Adrenal gland (tissue), 12 donors: ENCODE data around the gene CAMK2A. TPM values are rescaled to one million over a fixed set of nuclear protein-coding genes. Genes with fewer than 3 reads are reported as not detected.

Experiments used
- DNase-seq, 7 donors: peaks; one replicate each; pipeline ENCODE4 v3.0.0-alpha.2; 2019 to 2020
- H3K27ac ChIP-seq, 5 donors: fragments of 200-600 bp; sonication (generic) in 4 of 5; 1 replicate in 3 of 5; 2 replicates in 2 of 5; pipeline versions ENCODE4 v1.5.1 to v1.8.0; 2016 to 2020; ENCODE audit warnings: mild to moderate bottlenecking in 1 of 5
- H3K27me3 ChIP-seq: fragments of 200-600 bp; 2 replicates; pipeline ENCODE4 v1.8.0; 2021
- H3K36me3 ChIP-seq, 2 donors: fragments of 200-600 bp; replicated peaks in 1 of 2; 1 replicate in 1 of 2; 2 replicates in 1 of 2; pipeline versions ENCODE4 v1.5.1 to v1.8.0; 2018 to 2022
- H3K4me1 ChIP-seq, 2 donors: fragments of 200-600 bp; replicated peaks in 1 of 2; 1 replicate in 1 of 2; 2 replicates in 1 of 2; pipeline versions ENCODE4 v1.5.1 to v1.8.0; 2018 to 2021
- H3K4me3 ChIP-seq, 4 donors: fragments of 200-600 bp; sonication (generic) in 3 of 4; one replicate each; pipeline ENCODE4 v1.5.1; 2016 to 2018
- H3K9me3 ChIP-seq, 3 donors: fragments of 200-600 bp; sonication (generic) in 1 of 3; replicated peaks in 1 of 3; 1 replicate in 2 of 3; 2 replicates in 1 of 3; pipeline versions ENCODE4 v1.5.1 to v1.8.0; 2016 to 2021
- POLR2A ChIP-seq, 2 donors: fragments of 450-650 bp; IDR thresholded peaks; one replicate each; pipeline ENCODE4 v1.6.1; 2017; ENCODE audit warnings: antibody characterized with exemption in 2 of 2, mild to moderate bottlenecking in 2 of 2, moderate library complexity in 1 of 2
- WGBS, 4 donors: extraction: QIAGEN DNeasy Blood & Tissue Kit in 2 of 4; methylation state at CpG; one replicate each; pipeline versions ENCODE4 v1.1.5 to v1.1.7; 2013 to 2017; 5-methylcytosine and 5-hydroxymethylcytosine counted together
- intact Hi-C, 2 donors: fragments of 100-400 bp; cut with DNase I; formaldehyde crosslinking; loops; one replicate each; pipeline versions ENCODE4 v1.14.1 to v1.15.0; 2022 to 2023
- polyA plus RNA-seq, 3 donors: library from polyadenylated mRNA; stranded (reverse); fragments of 200-250 nt in 2 of 3; fragments of 350-450 nt in 1 of 3; fragmentation: Illumina TruSeq in 1 of 3; extraction: RNeasy Lipid Tissue Mini Kit (QIAGEN cat#74804) in 1 of 3; gene quantifications; one replicate each; pipeline ENCODE4 v1.2.3, GENCODE V29; 2013 to 2014
- total RNA-seq, 9 donors: library from RNA; depleted of rRNA in 4 of 9; stranded (reverse); fragments of >200 nt in 4 of 9; fragments of 120-200 nt in 1 of 9; fragmentation: NEBNext Ultra II Directional in 1 of 9; extraction: Animal tissue kit (Norgen Biotek cat#: 25700) in 1 of 9; gene quantifications; one replicate each; pipeline versions ENCODE4 v1.1.0 to v1.2.4, GENCODE V29; 2013 to 2023
- TF ChIP-seq, protein P1 (sequence below), 6 experiments: fragments of 450-650 bp in 4 of 6; fragments of 200-600 bp in 2 of 6; sonication (generic) in 1 of 6; IDR thresholded peaks; 1 replicate in 5 of 6; 2 replicates in 1 of 6; pipeline versions ENCODE4 v1.5.1 to v1.8.0; 2016 to 2021; ENCODE audit warnings: antibody characterized with exemption in 6 of 6, mild to moderate bottlenecking in 2 of 6, moderate library complexity in 1 of 6
- donor health status: healthy with polysubstance abuse.
- donor health status: Bipolar disorder and iron deficiency.
- donor health status: DM: yes; HTN: yes; CAD: no.
- donor health status: DM: no; HTN: no; CAD: no.
- donor health status: DM: no; HTN: no; CAD: no.
- donor health status: DM: yes; HTN: yes; CAD: no.

CAMK2A gene
- total and polyA plus RNA-seq, 12 donors, result 0.23 to 1.3 (median 0.64) TPM; not detected in 3

GRCh38 chr5:150311015-150311692 lies 21.6 kb upstream of the CAMK2A start:
- no peak overlapping the region for H3K4me3 ChIP-seq
- WGBS, 4 donors, result 80 to 94% (median 89%) methylated on average over 6 to 7 of the region's 7 CpGs

GRCh38 chr5:150310246-150310645 lies 20.7 kb upstream of the CAMK2A start:
- intact Hi-C loops, result no loop called here
- no peaks in the 10 kb centered on the region for H3K9me3 ChIP-seq
- H3K27ac ChIP-seq, result no peak overlapping the region
- no peaks in the 10 kb centered on the region for H3K36me3 ChIP-seq
- no peak for TF ChIP-seq POLR2A (IDR thresholded peaks at IDR 0.05)
- TF ChIP-seq, protein P1, sequence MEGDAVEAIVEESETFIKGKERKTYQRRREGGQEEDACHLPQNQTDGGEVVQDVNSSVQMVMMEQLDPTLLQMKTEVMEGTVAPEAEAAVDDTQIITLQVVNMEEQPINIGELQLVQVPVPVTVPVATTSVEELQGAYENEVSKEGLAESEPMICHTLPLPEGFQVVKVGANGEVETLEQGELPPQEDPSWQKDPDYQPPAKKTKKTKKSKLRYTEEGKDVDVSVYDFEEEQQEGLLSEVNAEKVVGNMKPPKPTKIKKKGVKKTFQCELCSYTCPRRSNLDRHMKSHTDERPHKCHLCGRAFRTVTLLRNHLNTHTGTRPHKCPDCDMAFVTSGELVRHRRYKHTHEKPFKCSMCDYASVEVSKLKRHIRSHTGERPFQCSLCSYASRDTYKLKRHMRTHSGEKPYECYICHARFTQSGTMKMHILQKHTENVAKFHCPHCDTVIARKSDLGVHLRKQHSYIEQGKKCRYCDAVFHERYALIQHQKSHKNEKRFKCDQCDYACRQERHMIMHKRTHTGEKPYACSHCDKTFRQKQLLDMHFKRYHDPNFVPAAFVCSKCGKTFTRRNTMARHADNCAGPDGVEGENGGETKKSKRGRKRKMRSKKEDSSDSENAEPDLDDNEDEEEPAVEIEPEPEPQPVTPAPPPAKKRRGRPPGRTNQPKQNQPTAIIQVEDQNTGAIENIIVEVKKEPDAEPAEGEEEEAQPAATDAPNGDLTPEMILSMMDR (IDR thresholded peaks at IDR 0.05), result no peak
- no peak overlapping the region for H3K4me3 ChIP-seq
- DNase-seq, result no peak
- no peaks in the 10 kb centered on the region for H3K27me3 ChIP-seq
- H3K4me1 ChIP-seq, result no peaks in the 10 kb centered on the region
- WGBS, 4 donors, result 78 to 90% (median 88%) methylated on average over 5 of the region's 5 CpGs

More at GRCh38 chr5:150311015-150311692, 21.6 kb upstream of the CAMK2A start:
- no peaks in the 10 kb centered on the region for H3K4me1 ChIP-seq
- no peak overlapping the region for H3K27ac ChIP-seq
- no peaks in the 10 kb centered on the region for H3K36me3 ChIP-seq
- intact Hi-C loops, result no loop called here
- no peaks in the 10 kb centered on the region for H3K9me3 ChIP-seq
- DNase-seq, result no peak
- no peak for TF ChIP-seq POLR2A (IDR thresholded peaks at IDR 0.05)
- TF ChIP-seq, protein P1 (IDR thresholded peaks at IDR 0.05), result no peak
- H3K27me3 ChIP-seq, result no peaks in the 10 kb centered on the region

DNA sequence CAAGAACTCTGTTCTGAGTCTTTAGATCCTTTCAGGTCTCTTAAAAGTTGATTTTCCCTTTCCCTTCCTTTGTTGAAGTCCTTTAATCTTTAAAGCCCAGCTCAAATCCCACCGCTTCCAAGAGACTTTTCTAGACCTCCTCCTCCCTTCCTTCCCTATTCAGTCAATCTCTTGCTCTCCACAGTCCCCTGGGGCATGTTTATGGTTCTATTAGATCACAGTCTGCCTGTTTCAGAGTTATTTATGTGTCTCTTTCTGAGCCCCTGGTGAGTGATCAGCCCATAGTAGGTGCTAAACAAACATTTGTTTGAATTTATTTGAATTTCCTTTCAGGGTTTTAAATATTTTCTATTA lies 20.3 kb upstream of the CAMK2A start:
- Histone ChIP-seq H3K9me3 (no peaks in the 10 kb centered on the region), H3K27ac (no peak overlapping the region), H3K4me3 (no peak overlapping the region), H3K4me1 (no peaks in the 10 kb centered on the region), H3K27me3 (no peaks in the 10 kb centered on the region), H3K36me3 (no peaks in the 10 kb centered on the region)
- WGBS, 4 donors, result 89 to 97% (median 94%) methylated on average over 1 of the region's 1 CpG
- intact Hi-C loops, result no loop called here
- no peak for DNase-seq
- no peak for TF ChIP-seq POLR2A (IDR thresholded peaks at IDR 0.05)
- TF ChIP-seq, protein P1 (IDR thresholded peaks at IDR 0.05), result no peak

- Histone ChIP-seq H3K27ac (no peak overlapping the region), H3K36me3 (no peaks in the 10 kb centered on the region), H3K4me1 (no peaks in the 10 kb centered on the region), H3K9me3 (no peaks in the 10 kb centered on the region), H3K4me3 (no peak overlapping the region), H3K27me3 (no peaks in the 10 kb centered on the region)
- TF ChIP-seq, protein P1 (IDR thresholded peaks at IDR 0.05), result no peak
- TF ChIP-seq POLR2A (IDR thresholded peaks at IDR 0.05), result no peak
- intact Hi-C loops, result no loop called here
- DNase-seq, result no peak
- 76 to 86% (median 79%) methylated on average over 5 to 7 of the region's 7 CpGs for WGBS, 4 donors
Observed at GRCh38 chr5:150309101-150309885, 19.7 kb upstream of the CAMK2A start.
